Activated CD4-positive, alpha-beta T cell treated with anti-CD3 and anti-CD28 coated beads, Interleukin-2, amount 50 U/mL, for 16 hours (primary cell): Measurements from ENCODE around the gene SLC39A5.
A peak's percentile ranks its signal among the peaks of the same experiment; 100 is the strongest.

Source experiments
- DNase-seq: peaks from one replicate; pipeline ENCODE4 v3.0.0-alpha.2; 2020

SLC39A5 gene

GRCh38 chr12:56219840-56220239, 10.0 kb upstream of the SLC39A5 start:
- no peak for DNase-seq

DNA sequence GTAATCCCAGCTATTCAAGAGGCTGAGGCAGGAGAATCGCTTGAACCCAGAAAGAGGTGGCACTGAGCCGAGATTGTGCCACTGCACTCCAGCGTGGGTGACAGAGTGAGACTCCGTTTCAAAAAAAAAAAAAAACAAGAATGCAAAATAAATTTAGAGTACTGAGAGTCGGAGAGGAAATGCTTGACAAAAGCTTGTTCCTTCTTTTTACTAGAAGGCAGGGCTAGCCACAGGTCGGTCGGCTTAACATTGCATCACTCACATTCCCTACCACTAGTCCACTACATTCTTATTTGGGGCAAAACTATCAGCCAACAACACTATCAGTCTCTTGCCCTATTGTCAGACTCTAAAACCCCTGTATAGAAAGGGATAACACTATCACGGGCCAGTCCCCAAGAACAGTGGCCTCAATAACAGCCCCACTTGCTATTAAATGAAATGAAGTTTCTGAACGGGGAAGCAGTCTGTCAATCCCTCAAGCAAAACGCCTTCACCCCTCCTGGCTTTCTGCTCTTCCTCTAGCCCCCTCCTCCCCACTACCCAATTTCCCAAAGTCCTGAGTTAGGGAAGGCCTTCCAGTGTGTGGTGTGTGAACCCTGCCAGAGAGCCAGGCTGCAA, 9.1 kb upstream of the SLC39A5 start:
- DNase-seq, result no peak

- no peak for DNase-seq
Measured at GRCh38 chr12:56221232-56221756, 8.6 kb upstream of the SLC39A5 start.

DNA sequence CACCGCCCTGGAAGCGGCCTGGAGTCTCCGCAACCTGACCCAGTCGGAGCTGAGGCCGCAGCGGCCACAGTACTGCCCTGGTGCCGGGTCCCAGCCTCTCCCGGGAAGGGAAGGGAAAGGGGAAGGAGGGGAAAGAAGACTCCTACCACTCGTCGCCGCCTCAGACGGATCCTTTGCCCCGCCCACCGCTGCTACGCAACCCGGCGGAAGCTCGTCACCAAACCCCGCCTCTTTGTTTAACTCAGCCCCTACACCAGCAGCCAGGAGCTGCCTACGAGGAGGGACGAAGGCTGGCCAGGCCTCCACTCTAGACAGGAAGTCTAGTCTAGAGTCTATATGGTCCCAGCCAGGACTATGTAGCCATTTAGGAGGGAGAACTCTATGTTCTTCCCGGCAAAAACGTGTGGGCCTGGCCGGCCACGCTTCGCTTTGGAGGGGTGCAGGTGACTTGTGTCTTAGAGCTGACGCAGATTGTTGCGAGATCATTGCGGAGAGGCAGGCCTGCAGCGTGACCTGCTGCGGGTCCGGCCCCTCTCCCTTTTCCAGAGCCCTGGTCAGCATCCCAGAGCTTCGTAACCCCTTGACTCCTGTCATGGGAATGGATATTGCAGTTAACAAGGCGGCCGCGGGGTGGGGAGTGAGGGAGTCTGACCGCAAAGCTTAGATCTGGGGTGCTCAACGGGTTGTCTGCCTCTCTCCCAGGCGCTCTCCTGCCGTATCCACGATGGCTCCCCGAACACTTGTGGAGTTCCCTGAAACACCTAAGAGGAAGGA, 7.9 kb upstream of the SLC39A5 start, which contains the start of gene RNF41:
TSS of gene RNF41 (minus strand) at position 166 of the 774 bp plus-strand sequence. CDS start 7,875 bp downstream, outside the sequence.
- DNase-seq, result peak; percentile 94

- DNase-seq, result no peak
Measured at GRCh38 chr12:56222531-56222895, 7.3 kb upstream of the SLC39A5 start.

- no peak for DNase-seq
Measured at GRCh38 chr12:56223571-56224101, 6.2 kb upstream of the SLC39A5 start.

DNA sequence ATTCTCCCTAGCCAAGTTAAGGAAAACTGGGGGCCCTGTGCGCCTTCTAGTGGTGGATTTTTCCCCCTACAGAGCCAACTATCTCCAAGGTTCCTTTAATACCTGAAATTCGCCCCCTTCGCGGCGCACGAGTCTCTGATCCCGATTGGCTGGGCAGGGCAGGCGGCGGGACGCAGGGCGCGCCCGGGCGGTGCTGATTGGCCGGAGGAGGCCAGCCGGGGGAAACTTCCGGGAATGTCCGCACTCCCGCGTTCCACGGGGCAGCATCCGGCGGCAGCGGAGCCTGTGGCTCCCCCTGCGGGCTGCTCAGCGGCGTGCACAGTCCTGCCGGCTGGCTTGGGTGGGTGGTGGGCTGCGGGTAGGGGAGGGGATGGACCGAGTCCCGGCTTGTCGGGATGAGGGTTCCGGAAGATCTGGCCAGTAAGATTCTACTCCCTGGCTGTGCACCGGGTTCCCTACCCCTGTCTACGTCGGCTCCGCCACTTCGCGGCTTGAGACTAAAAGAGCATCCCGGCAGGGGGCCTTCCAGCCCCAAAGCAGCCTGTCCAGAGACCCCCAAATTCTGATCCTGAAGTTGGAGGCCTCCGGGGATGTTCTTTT, 5.6 kb upstream of the SLC39A5 start, which contains the start of gene NABP2:
TSS of gene NABP2 (plus strand) at position 241 of the 600 bp plus-strand sequence. CDS start 515 bp downstream, outside the sequence.
- DNase-seq, result peak; percentile 98

DNA sequence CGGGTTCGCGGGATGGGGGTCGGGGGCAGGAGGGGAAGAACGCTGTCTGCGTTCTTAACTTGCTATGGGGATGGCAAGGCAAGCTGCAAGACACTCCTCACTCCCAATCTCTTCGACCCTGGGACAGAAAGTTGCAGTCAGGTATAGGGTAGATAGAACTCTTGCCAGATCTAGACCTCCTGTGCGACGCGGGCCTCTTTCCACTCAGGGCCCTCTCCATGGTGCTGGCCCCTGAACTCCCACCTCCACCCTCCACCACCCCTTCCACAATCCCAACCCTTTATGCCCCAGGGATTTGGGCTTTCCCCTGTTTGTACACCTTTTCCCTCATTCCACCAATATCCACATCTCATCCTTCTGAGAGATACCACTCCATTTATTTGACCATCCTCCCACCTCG, 4.9 kb upstream of the SLC39A5 start:
- DNase-seq, result no peak

- DNase-seq, result no peak
Measured at GRCh38 chr12:56229082-56229481, 769 bp upstream of the SLC39A5 start.

- DNase-seq, result no peak
Measured at GRCh38 chr12:56230432-56231183, 757 bp downstream of the SLC39A5 start.

DNA sequence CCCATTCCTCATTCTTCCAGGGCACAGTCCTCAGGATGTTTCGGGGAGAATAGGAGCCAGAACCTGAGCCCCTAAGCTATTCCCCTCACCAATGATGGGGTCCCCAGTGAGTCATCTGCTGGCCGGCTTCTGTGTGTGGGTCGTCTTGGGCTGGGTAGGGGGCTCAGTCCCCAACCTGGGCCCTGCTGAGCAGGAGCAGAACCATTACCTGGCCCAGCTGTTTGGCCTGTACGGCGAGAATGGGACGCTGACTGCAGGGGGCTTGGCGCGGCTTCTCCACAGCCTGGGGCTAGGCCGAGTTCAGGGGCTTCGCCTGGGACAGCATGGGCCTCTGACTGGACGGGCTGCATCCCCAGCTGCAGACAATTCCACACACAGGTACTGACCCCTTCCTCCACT, 1.3 kb downstream of the SLC39A5 start:
- DNase-seq, result no peak

DNA sequence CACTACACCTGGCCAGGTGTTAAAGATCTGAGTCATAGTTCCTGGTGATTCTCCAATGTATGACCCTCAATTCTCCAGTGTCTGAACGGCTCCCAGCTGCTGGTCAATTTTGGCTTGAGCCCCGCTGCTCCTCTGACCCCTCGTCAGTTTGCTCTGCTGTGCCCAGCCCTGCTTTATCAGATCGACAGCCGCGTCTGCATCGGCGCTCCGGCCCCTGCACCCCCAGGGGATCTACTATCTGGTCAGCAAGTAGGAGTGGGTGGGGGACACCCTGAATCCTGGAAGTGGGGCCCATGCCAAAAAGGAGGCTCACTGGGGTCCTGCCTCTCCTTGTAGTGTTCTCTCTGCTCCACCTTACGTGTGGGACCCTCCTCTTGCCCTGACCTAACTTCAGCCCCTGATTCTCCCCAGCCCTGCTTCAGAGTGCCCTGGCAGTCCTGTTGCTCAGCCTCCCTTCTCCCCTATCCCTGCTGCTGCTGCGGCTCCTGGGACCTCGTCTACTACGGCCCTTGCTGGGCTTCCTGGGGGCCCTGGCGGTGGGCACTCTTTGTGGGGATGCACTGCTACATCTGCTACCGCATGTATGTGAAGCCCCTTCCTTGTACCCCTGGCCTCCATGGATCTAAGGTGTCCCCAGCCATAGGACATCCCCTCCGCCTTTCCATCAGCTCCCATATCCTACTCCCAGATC, 5.0 kb downstream of the SLC39A5 start:
- no peak for DNase-seq

DNA sequence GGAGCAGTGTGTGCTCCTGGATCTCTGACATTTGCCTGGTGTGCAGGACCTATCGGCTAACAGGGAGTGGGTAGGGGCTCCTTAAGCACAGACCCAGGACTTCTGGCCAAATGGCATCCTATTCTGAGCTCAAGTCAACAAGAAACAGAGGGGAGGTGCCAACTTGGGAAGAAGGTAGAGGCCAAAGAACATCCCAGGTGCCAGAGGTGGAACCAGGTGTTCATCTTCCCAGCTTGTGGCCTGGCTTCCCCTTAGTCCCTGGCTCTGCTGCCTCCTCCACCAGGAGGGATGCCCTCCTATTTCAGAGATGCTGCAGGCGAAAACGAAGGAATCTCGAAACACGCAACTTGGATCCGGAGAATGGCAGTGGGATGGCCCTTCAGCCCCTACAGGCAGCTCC, 6.2 kb downstream of the SLC39A5 start:
- DNase-seq, result no peak

GRCh38 chr12:56236985-56237384, 7.1 kb downstream of the SLC39A5 start:
- no peak for DNase-seq

DNA sequence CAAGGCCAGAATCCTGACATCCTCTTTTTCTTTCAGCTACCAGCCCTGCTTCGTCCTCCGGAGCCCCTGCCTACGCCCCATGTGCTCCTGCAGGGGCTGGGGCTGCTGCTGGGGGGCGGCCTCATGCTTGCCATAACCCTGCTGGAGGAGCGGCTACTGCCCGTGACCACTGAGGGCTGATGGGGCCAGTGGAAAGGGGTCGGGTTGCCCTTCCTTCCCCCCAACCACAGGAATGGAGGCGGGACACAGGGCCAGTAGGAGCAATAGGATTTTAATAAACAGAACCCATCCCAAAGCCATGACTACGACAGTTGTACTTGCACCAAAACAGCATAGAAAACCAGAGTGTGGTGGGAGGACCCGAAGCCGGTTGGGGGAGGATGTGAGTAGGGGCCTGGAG, 7.7 kb downstream of the SLC39A5 start:
- DNase-seq, result no peak

DNA sequence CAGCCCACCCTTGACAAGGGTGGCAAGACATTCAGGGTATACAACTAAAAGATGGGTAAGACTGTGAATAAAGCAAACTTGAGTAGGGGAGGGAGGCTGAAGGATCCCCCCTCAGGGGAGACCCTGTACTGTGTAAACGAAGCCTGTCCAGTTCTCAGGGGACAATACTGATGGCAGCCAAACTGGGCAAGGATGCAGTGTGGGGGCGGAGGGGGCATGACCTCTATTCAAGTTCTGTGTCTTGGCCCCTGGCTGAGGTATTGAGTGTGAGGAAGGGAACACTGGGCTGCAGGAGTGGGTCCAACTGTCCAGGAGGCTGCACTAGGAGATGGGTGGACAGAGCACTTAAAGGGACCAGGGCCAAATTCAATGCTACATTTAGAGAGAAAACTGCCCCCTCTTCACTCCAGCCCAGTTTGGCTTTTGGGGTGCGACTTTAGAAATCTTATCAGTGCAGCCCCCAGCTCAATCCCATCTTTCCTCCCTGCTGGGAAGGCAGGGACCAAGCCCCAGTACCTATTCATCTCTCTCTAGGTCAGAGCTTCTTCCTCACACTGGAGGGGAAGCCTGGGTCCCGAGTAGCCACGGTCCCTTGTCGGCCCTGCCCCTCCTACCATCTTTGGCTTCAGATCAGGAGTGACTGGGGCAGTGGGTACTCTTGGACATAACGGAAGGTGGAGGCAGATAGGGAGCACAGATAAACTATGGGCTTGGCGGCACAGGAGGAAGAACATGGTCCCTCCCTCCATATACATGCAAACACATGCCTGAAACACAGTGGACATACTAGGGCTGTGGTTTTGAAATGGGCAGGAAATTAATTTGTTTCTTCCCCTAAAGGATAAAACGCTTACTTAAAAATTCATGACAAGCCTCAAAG, 11.8 kb downstream of the SLC39A5 start:
- no peak for DNase-seq

DNA sequence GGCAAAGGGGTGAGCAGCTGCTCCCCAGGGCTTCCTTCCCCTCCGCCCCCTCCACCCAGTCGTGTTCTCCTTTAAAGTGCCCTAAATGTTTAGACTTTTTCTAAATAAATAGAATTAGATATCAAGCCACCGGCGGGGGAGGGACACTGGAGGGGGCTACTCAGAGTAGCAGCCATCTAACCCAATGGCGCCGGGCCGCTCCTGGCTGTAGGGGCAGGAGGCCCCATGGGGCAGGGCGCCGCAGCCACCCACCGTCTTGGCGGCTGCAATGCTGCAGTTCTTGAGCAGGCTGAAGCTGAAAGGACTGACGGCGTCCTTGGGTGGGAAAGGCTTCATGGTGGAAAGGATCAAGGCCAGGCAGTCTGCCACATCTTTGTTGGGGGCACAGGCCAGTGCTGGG, 13.1 kb downstream of the SLC39A5 start:
- no peak for DNase-seq

GRCh38 chr12:56243731-56244181, 13.9 kb downstream of the SLC39A5 start:
- no peak for DNase-seq

- no peak for DNase-seq
Measured at GRCh38 chr12:56244494-56244893, 14.6 kb downstream of the SLC39A5 start.

DNA sequence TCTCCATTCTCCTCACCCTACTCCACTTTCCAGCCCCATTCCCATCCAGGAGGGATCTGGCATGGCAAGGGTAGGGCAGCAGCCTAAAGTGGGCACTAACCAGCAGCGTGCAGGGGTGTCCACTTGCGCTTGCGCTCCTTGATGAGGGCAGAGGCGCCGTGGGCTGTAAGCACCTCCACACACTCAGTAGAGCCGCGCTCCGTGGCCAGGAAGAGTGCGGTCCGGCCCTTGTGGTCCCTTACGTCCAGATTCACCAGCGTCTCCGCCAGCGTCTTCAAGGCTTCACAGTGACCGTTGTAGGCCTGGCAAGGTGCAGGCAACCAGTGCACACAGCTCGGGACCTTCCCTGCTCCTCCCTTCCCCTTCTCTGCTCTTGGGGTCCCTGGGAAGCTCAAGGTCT, 18.1 kb downstream of the SLC39A5 start:
- DNase-seq, result no peak

GRCh38 chr12:56248711-56249110, 18.9 kb downstream of the SLC39A5 start:
- DNase-seq, result no peak
